Fibroblast of skin of right biceps (primary cell): ENCODE measurements around the gene AUNIP.

Experiments used
- DNase-seq: peaks from one replicate; pipeline ENCODE4 v3.0.0-alpha.2; 2013

Gene AUNIP

GRCh38 chr1:25858906-25859789 lies at the start of gene AUNIP:
TSS of gene AUNIP (minus strand) at chr1:25859457. CDS start at chr1:25859357, 100 bp downstream.
- DNase-seq, result peak; percentile 90

- DNase-seq, result no peak
These were observed 49.8 kb upstream of the AUNIP start for GRCh38 chr1:25909040-25909439.

- no peak for DNase-seq
These were observed 48.9 kb upstream of the AUNIP start for GRCh38 chr1:25908161-25908560.

- no peak for DNase-seq
These were observed 48.3 kb upstream of the AUNIP start for GRCh38 chr1:25907601-25908000.

- DNase-seq, result no peak
These were observed 47.5 kb upstream of the AUNIP start for GRCh38 chr1:25906644-25907300.

GRCh38 chr1:25905680-25906643 lies 46.7 kb upstream of the AUNIP start, which contains the start of gene STMN1:
TSS of gene STMN1 (minus strand) at chr1:25906419. CDS start at chr1:25904676, 1,743 bp downstream.
- peak; percentile 96 for DNase-seq

- peak; percentile 95 for DNase-seq
These were observed 45.9 kb upstream of the AUNIP start for GRCh38 chr1:25904943-25905679.

GRCh38 chr1:25903986-25904385 lies 44.7 kb upstream of the AUNIP start:
- no peak for DNase-seq

- DNase-seq, result no peak
These were observed 43.2 kb upstream of the AUNIP start for GRCh38 chr1:25902462-25902861.

GRCh38 chr1:25900219-25900618 lies 41.0 kb upstream of the AUNIP start:
- DNase-seq, result no peak

- DNase-seq, result no peak
These were observed 40.5 kb upstream of the AUNIP start for GRCh38 chr1:25899792-25900191.

- DNase-seq, result no peak
These were observed 39.2 kb upstream of the AUNIP start for GRCh38 chr1:25898223-25899015.

GRCh38 chr1:25897754-25898153 lies 38.5 kb upstream of the AUNIP start:
- no peak for DNase-seq

- DNase-seq, result peak; percentile 56
These were observed 37.0 kb upstream of the AUNIP start for GRCh38 chr1:25896266-25896665.

- peak; percentile 90 for DNase-seq
These were observed 36.2 kb upstream of the AUNIP start for GRCh38 chr1:25895365-25895990.

GRCh38 chr1:25893116-25893515 lies 33.9 kb upstream of the AUNIP start:
- no peak for DNase-seq

GRCh38 chr1:25891606-25892005 lies 32.3 kb upstream of the AUNIP start:
- DNase-seq, result no peak

- peak; percentile 62 for DNase-seq
These were observed 31.2 kb upstream of the AUNIP start for GRCh38 chr1:25890239-25891034.

- no peak for DNase-seq
These were observed 30.2 kb upstream of the AUNIP start for GRCh38 chr1:25889470-25889869.

GRCh38 chr1:25888426-25888987 lies 29.2 kb upstream of the AUNIP start:
- no peak for DNase-seq
